Fibroblast of skin of back (primary cell): ENCODE measurements around the gene FAM184B.
"Not testable (repeated sequence)": the region's sequence is repeated elsewhere in the genome, so short reads cannot be mapped to it uniquely, and the experiment has no call there.

ENCODE experiments used
- DNase-seq: peaks from one replicate; pipeline ENCODE4 v3.0.0-alpha.2; 2013

Gene FAM184B

GRCh38 chr4:17681281-17682221 lies 99.9 kb downstream of the FAM184B start:
- DNase-seq, result no peak

DNA sequence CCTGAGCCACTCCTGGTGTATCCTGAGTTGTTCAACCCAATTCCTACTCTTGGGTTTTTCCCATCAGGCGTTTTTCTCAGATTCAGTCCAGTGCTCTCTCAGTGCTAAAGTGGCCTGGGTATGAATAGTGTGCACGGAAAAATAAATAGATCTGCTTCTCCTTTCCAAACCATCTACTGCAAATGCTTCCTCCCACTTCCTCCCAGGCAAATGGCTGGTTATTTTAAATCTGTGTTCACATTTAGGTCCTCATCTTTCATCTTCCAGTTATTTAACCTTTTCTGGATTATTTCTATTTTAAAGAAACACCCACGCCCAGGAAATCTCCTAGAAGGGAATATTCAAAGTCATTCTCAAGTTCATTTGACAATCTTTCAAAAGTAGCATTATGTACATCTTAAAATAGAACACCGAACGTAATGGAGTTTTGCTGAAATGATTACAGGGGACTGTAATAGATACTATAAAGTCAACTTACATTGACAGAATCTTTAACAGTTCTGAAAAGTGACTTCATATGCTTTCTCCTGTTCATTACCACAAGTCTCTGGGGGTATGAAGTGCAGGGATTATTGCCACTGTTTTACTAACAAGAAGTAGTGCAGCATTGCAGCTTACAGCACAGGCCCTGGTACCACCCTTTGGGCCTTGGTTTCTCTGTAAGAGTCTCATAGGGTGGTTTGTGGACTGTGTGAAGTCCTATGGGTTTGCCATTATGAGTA lies 100.7 kb downstream of the FAM184B start:
- no peak for DNase-seq

DNA sequence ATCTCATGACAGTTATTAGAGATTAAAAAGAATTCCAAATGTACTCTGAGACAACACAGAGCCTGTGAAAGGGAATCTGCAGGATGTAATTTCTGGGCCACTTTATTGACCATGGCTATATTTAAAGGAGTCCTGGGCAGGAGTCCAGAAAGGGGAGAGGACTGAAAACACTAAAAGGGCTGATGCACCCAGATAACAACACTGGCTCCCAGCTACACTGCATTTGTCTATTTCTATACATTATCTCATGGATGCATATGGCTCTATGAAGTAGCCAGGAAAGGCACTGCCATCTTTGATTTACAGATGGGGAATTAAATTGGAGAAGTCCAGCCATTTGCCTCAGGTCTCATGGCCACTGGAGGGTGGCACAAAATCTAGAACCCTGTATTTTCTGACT lies 111.0 kb downstream of the FAM184B start:
- DNase-seq, result no peak

- DNase-seq, result no peak
These were observed 113.7 kb downstream of the FAM184B start for GRCh38 chr4:17667653-17668201.

DNA sequence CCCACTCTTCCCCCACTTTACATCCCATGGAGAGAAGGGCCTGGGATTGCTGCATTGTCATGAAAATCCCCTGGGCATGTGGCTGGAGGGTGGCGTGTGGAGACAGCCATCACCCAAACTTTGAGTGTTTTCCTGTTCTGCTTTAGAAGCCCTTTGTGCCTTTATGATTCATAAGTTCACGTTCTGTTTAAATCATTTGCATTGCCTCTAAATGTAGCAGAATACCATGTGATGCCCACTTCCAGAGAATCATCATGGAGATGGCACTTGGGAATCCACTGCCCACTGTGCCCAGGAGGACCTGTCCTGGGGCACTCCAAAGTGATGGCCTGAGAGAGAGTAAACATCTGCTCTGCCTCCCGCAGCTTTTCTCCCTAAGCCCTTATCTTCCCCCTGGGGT lies 114.2 kb downstream of the FAM184B start:
- no peak for DNase-seq

DNA sequence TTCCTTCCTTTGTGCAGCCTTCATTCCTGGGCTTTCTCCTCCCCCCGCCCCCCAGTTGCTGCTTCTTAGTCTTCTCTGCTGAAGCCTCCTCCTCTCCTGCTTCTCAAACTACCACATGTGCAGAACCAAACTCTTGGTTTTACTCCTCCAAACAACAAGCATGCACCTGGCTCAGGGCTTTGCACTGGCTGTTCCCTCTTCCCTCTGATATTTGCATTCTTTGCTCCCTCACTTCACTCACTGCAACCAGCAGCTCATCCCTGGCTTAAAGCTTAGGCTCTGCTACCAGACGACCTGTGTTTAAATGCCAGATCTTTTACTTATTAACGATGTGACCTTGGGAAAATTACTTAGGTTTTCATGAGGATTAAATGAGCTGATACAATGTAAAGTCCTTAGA lies 115.6 kb downstream of the FAM184B start:
- DNase-seq, result no peak

DNA sequence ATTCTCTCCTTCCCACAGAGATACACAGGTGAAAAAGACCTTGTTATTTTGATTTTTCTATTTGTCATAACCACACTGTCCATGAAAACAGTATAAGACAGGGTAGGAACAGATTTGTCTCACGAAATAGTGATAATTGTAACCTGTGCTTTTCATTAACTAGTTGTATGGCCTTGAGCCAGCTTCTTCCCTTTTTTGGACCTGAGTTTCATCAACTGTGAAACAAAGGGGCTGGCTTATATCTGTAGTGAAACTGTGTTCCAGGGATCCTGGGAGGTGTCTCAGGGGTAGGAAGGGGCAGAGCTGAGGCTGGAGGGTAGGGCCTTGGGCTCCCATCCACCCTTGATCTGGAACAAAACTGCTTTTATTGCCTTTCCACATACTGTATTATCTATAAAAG lies 116.1 kb downstream of the FAM184B start:
- no peak for DNase-seq

- DNase-seq, result peak; percentile 5
These were observed 116.7 kb downstream of the FAM184B start for GRCh38 chr4:17664755-17665154.

GRCh38 chr4:17662694-17663093 lies 118.7 kb downstream of the FAM184B start:
- DNase-seq, result peak; percentile 53

DNA sequence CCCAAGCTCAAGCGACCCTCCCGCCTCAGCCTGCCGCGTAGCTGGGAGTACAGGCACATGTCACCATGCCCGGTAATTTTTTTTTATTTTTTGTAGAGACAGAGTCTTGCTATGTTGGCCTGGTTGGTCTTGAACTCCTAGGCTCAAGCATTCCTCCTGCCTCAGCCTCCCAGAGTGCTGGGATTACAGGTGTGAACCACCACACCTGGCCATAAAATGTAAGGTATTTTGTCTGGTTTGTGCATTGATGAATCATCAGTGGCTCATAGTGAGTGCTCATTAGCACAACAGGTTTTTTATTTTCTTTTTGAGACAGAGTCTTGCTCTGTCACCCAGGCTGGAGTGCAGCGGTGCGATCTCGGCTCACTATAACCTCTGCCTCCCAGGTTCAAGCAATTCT lies 122.2 kb downstream of the FAM184B start:
- DNase-seq, result not testable (repeated sequence)

- no peak for DNase-seq
These were observed 123.6 kb downstream of the FAM184B start for GRCh38 chr4:17657849-17658248.

- DNase-seq, result no peak
These were observed 124.3 kb downstream of the FAM184B start for GRCh38 chr4:17657090-17657489.

DNA sequence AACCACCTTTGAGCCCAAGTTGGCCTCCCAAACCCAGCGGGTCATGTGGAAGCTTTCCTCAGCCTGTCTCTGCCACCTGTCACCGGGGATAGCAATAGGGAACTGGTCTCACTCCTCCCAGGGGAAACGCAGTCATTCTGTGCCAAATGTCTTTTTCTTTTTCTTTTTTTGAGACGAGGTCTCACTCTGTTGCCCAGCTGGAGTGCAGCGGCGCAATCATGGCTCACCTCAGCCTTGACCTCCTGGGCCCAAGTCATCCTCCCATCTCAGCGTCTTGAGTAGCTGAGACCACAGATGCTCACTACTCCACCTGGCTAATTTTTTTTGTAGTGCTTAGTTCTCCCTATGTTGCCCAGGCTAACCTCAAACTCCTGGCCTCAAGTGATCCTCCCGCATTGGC lies 126.7 kb downstream of the FAM184B start:
- no peak for DNase-seq

DNA sequence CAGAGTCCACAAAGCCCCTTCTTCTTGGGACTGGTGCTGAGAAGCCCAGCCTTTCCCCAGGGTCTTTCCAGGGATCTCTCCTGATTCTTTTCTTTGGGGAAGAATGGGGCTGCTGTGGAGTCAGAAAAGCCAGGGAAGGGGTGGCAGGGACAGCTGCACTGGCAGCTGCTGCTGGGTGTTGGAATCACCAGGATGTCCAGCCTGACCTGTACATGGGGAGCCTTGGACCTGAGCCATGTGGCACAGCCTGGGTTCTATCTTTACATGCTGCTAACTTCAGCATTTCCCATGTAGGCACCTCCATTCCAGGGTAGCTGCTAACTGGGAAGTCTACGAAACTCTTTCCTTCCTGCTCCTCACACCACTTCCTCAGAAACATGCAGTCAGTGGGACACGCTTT lies 131.0 kb downstream of the FAM184B start:
- DNase-seq, result no peak

DNA sequence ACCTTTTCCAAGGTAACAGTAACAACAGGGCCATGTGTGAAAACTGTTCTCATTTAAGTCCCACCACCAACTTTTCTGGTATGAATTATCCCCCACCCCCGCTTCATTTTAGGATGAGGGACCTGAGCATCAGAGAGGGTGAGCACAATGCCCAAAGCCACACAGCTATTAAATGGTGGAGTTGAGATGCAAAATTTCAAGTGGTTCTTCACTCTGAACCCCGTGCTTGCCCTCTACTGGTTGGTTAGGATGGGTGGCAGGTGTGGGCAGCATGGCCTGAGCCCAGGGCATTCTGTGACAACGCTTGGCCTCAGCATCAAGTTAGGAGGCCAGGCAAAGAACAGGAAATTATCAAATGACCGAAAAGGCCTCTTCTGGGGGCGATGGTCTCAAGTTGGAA lies 133.5 kb downstream of the FAM184B start:
- DNase-seq, result no peak

DNA sequence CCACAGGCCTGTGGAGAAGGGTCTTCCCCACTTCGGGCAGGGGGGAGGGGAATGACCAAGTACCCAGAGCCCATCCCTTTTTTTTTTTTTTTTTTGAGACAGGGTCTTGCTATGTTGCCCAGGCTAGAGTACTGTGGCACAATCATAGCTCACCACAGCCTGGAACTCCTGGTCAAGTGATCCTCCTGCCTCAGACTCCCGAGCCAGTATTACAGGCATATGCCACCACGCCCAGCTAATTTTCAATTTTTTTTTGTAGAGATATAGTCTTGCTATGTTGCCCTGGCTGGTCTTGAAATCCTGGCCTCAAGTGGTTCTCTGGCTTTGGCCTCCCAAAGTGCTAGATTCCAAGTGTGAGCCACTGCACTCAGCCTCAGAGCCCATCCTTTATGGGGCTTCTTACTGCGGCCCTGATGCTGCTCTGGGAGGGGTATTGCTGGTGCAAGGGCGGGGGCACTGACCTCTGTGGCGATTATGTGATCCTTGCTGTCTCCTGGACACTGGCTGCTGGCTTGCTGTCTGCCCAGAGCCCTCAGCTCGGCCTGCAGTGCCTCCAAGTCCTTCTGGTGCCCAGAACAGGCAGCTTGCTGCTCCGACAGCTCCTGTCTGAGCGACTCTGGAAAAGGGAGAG lies 134.1 kb downstream of the FAM184B start:
- no peak for DNase-seq

DNA sequence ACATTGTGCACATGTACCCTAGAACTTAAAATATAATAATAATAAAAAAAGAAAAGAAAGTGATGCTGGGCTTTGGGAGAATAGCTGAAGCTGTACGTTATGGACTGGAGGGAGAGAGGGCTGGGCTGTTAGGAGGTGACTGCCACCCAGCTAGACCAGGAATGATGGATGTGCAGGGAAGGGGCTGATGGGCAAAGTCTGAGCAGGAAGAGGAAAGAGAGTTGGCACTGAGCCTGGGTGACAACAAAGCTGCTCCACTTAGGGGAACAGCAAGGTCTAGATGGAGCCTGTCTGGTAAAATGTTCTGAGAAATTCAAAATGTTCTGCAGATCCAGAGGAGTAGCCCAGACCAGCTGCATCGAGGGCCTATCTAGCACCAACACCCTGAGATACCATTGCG lies 134.7 kb downstream of the FAM184B start:
- no peak for DNase-seq

DNA sequence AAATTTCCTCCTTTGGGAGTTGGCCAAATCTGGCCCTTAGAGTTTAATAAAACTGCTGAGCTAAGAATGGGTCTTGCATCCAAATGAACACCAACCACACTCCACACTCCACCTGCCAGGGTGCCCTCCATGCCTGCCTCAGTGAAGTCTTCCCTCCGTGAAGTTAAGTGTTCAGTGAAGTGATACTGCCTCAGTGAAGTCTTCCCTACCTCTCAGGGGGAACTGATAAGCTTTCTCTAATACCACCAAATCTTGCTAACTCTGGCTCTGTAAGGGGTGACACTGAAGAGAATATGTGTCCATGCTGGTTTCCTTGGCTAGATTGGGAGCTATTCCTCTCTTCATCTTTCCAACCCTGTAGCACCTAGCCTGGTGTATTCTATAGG lies 139.0 kb downstream of the FAM184B start:
- no peak for DNase-seq

GRCh38 chr4:17639136-17639535 lies 142.3 kb downstream of the FAM184B start:
- DNase-seq, result no peak

- peak; percentile 65 for DNase-seq
These were observed 144.5 kb downstream of the FAM184B start for GRCh38 chr4:17636696-17637622.

GRCh38 chr4:17636341-17636695 lies 145.1 kb downstream of the FAM184B start:
- no peak for DNase-seq

DNA sequence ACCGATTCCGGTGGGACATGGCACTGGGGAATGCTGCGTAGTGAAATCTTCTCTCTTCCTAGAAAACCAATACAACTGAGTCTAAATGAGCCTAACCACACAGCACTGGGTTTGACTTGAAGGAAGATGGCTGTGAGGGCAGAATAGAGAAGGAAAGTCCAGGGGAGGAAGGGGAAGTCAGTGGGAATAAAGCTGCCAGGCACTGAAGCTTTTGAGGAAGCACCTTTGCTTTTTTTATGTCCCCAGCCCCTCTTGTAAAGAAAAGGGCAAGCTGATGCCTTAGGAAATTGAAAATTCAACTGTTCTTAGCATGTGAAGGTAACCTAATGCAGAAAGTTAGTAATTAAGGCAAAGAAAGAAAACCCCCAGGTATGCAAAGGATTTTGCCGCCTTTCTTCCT lies 146.4 kb downstream of the FAM184B start:
- DNase-seq, result no peak
